HFF-Myc (cell line): ENCODE measurements around the gene PTBP3.

Experiments used
- DNase-seq: peaks from one replicate; pipeline ENCODE4 v3.0.0-alpha.2; 2011; ENCODE audit warnings: low read depth; ENCODE audit errors: extremely low read depth
- H3K4me3 ChIP-seq: replicated peaks from 2 replicates; pipeline ENCODE4 v1.5.1; 2011; ENCODE audit warnings: low read depth, mild to moderate bottlenecking, control low read depth, low read length
- CTCF ChIP-seq: IDR thresholded peaks from 2 replicates; pipeline ENCODE4 v1.5.1; 2012; ENCODE audit warnings: mild to moderate bottlenecking, low read depth, low read length, control low read depth; ENCODE audit errors: missing control alignments

The PTBP3 gene

GRCh38 chr9:112170235-112170634 is 163.2 kb downstream of the PTBP3 start:
- DNase-seq: no peak
- no peak for TF ChIP-seq CTCF

GRCh38 chr9:112169368-112169767 is 164.1 kb downstream of the PTBP3 start:
- no peak for TF ChIP-seq CTCF
- DNase-seq: no peak
- no peak overlapping the region for H3K4me3 ChIP-seq

More at GRCh38 chr9:112170235-112170634, 163.2 kb downstream of the PTBP3 start:
- no peak overlapping the region for H3K4me3 ChIP-seq

- no peak for DNase-seq
- TF ChIP-seq CTCF: no peak
- no peak overlapping the region for H3K4me3 ChIP-seq
Measured at GRCh38 chr9:112168197-112168596, 165.2 kb downstream of the PTBP3 start.
